HG02588 (cell line): ENCODE results near the gene PPA1.
"Not testable (repeated sequence)": the region's sequence is repeated elsewhere in the genome, so short reads cannot be mapped to it uniquely, and the experiment has no call there.

Experiments used
- ATAC-seq: cut with Tn5 transposase; IDR thresholded peaks from one replicate; pipeline ENCODE4 v1.9.1; 2021; ENCODE audit warnings: mild to moderate bottlenecking, moderate library complexity; ENCODE audit not compliant: unreplicated experiment

The PPA1 gene

GRCh38 chr10:70175516-70175915, 57.7 kb downstream of the PPA1 start:
- ATAC-seq, result no peak

DNA sequence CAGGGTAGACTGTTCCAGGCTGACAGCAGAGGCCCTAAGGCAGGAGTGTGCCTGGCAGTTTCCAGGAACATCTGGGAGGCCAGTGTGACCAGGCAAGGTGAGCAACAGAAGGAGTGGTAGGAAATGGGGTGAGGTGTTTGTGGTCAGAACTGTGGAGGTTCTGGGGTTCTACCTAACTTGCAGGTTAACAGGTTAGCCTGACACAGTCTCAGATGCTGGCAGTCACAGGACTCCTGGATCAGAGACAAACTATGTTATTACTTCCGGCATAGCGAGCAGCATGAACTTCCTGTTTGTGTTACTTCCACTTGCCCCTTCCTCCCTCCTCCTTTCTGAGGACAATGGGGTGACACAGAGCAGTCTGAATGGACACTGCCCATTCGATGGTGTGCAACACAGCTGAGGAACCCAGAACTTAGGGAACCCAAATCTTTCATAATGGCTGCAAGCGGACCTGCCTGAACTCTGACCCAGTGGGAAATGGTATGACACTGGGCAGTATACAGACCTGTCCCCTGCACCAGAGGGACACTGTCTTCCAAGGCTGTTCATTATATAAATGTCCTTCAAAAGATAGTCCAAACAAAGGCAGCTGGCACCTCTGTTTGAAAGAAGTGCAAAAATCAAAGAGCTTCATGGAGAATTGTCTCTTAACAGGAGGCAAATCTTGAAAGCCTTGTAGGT, 59.0 kb downstream of the PPA1 start:
- ATAC-seq, result no peak

- peak; percentile 4 for ATAC-seq
Observed at GRCh38 chr10:70169649-70170364, 63.4 kb downstream of the PPA1 start.

GRCh38 chr10:70169011-70169410, 64.2 kb downstream of the PPA1 start:
- ATAC-seq, result no peak

GRCh38 chr10:70167246-70167645, 66.0 kb downstream of the PPA1 start:
- ATAC-seq, result no peak

DNA sequence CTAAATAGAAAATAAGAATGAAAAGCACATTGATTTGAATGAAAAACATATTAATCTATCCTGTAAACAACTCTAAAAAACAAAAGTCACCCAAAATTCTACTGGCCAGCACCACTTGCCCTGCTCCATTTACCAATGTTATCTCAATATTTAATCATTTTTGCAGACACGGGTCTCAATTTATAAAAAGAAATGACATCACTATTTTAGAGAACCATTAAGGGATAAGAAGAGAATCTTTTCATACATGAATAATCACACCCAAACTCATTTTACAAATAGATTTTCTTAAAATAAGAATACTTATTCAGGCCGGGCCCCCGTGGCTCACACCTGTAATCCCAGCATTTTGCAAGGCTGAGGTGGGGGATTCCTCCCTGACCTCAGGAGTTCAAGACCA, 66.8 kb downstream of the PPA1 start:
- ATAC-seq, result no peak

DNA sequence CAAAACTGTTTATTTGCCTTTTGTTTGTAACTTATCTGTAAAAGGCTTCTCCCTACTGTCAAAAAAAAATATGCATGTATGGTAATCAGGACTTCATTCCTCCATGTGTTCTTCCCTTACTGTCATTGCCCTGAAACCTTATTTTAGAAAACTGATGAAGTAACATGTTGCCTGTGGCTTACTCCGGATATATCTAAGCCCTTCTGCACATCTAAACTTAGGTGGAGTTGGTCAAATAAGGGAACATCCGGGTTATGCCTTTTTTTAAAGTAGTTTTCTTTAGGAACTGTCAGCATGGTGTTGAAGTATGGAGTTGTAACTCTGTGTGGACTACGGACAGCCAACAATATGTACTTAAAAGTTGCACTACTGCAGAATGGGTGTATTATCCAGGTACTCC, 69.1 kb downstream of the PPA1 start:
- ATAC-seq, result no peak

- no peak for ATAC-seq
Observed at GRCh38 chr10:70163448-70163847, 69.8 kb downstream of the PPA1 start.

DNA sequence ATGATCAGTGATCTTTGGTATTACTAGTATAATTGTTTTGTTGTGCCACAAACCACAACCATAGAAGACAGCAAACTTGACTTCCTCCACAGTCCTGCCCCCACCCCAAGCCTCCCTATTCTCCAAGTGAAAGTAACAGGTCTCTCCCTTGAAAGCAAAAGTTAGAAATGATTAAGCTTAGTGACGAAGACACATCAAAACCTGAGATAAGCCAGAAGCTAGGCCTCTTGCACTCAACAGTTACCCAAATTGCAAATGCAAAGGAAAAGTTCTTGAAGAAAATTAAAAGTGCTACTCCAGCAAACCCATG, 70.4 kb downstream of the PPA1 start:
- no peak for ATAC-seq

DNA sequence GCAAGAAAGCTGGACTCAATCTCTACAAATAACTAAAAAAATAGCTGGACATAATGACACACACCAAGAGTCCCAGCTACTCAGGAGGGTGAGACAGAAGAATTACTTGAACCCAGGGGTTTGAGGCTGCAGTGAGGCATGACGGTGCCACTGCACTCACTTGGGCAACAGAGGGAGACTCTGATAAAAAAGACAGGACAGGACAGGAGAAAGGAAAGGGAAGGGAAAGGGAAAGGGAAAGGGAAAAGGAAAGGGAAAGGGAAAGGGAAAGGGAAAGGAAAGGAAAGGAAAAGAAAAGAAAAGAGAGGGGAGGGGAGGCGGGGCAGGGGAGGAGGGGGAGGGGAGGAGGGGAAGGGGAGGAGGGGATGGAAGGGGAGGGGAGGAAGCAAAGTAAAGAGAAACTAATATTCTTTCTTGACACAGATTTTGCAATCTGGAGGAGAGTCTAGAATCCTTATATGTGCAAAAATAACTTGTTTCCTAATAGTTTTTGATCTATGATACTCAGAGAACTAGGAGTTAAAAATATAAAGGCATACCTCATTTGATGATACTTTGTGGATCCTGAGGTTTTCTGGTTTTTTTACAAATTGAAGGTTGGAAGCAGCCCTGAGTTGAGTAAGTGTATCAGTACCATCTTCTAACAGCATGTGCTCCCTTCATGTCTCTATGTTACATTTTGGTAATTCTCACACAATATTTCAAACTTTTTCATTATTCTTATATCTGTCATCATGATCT, 70.9 kb downstream of the PPA1 start:
- no peak for ATAC-seq

DNA sequence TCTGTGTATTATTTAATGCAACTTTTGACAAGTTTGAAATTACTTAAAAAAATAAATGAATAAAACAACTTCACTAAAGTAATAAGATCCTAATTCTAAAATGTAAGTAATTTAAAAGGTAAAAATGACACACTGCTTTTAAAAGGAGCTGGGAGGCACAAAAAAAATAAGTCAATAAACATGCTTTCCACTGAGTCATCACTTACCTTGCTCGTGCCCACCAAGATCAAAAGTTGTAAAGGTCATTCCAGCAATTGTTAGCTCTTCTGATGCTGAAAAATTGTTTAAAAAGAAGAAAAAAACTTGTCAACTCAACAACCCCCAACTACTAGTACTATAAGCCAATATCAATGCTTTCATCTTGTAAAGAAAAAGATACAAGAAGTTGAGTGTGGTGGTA, 72.4 kb downstream of the PPA1 start:
- ATAC-seq, result no peak

GRCh38 chr10:70159366-70159765, 73.9 kb downstream of the PPA1 start:
- ATAC-seq, result not testable (repeated sequence)

GRCh38 chr10:70158113-70158512, 75.1 kb downstream of the PPA1 start:
- no peak for ATAC-seq

DNA sequence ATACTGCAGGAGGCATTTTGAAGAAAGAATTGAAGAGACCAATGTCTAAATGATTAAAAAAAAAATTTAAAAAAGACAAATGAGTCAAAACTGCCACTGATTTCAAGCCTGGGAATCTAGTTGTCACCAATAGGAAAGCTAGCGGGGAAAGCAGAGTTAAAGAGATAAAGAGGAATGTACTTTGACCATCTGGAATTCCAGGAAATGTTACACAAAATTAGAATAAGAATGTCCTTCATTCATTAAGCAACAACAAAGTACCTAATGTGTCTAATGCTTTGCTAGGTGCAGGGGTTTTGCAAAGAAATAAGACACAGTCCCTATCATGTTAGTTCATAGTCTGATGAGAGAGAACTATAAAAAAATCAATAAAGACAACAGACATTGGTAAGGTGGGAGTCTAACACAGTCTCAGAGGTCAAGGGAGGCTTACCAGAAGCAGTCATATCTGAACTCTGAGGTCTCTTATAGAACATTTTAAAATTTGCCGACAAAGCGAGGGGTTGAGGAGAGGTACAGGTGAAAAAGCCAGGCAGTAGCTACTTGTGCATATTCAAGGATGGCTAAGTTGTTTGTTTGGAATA, 77.9 kb downstream of the PPA1 start:
- no peak for ATAC-seq
